HG03039 (cell line): ENCODE data around the gene MATCAP1.

ENCODE experiments used
- ATAC-seq: cut with Tn5 transposase; IDR thresholded peaks from one replicate; pipeline ENCODE4 v1.9.1; 2021; ENCODE audit warnings: mild to moderate bottlenecking, moderate library complexity; ENCODE audit not compliant: unreplicated experiment

The MATCAP1 gene

GRCh38 chr16:67208154-67208896 is 24.6 kb upstream of the MATCAP1 start:
- no peak for ATAC-seq

- ATAC-seq, result no peak
These were observed 23.7 kb upstream of the MATCAP1 start for GRCh38 chr16:67207249-67208091.

GRCh38 chr16:67206838-67207248 is 23.1 kb upstream of the MATCAP1 start:
- no peak for ATAC-seq

- no peak for ATAC-seq
These were observed 22.5 kb upstream of the MATCAP1 start for GRCh38 chr16:67206129-67206837.

GRCh38 chr16:67204076-67204475 is 20.3 kb upstream of the MATCAP1 start:
- no peak for ATAC-seq

- ATAC-seq, result no peak
These were observed 19.3 kb upstream of the MATCAP1 start for GRCh38 chr16:67202956-67203493.

- ATAC-seq, result no peak
These were observed 18.7 kb upstream of the MATCAP1 start for GRCh38 chr16:67202426-67202825.

GRCh38 chr16:67201411-67202345 is 17.9 kb upstream of the MATCAP1 start:
- no peak for ATAC-seq

- ATAC-seq, result no peak
These were observed 16.7 kb upstream of the MATCAP1 start for GRCh38 chr16:67200491-67200890.

GRCh38 chr16:67199808-67200198 is 16.0 kb upstream of the MATCAP1 start:
- ATAC-seq, result no peak

GRCh38 chr16:67199011-67199807 is 15.4 kb upstream of the MATCAP1 start, which contains the start of gene ELMO3:
ELMO3 (plus strand) TSS chr16:67199131; CDS start chr16:67199327, 196 bp downstream.
- no peak for ATAC-seq

GRCh38 chr16:67198238-67198734 is 14.5 kb upstream of the MATCAP1 start:
- ATAC-seq, result no peak

- no peak for ATAC-seq
These were observed 13.9 kb upstream of the MATCAP1 start for GRCh38 chr16:67197704-67198103.

GRCh38 chr16:67196881-67197280 is 13.1 kb upstream of the MATCAP1 start:
- no peak for ATAC-seq

- ATAC-seq, result no peak
These were observed 11.9 kb upstream of the MATCAP1 start for GRCh38 chr16:67195676-67196075.

- no peak for ATAC-seq
These were observed 10.5 kb upstream of the MATCAP1 start for GRCh38 chr16:67194260-67194659.

- no peak for ATAC-seq
These were observed 9.8 kb upstream of the MATCAP1 start for GRCh38 chr16:67193536-67193935.

GRCh38 chr16:67192781-67193361 is 9.1 kb upstream of the MATCAP1 start:
- ATAC-seq, result no peak
